ENCODE data around the gene KRT77. TPM values are rescaled to one million over a fixed set of nuclear protein-coding genes. Genes with fewer than 3 reads are reported as not detected.

The KRT77 gene
- total RNA-seq, 1 donor, result not detected

- Histone ChIP-seq H3K9me3 (ENCODE audit: low read depth, low read length) (no peaks in the 10 kb centered on the region), H3K4me1 (ENCODE audit: insufficient read depth, low read length) (peaks cover 8% of the 10 kb centered on the region), H3K27me3 (ENCODE audit: insufficient read depth, low read length) (peaks cover 3% of the 10 kb centered on the region), H3K4me3 (ENCODE audit: low read length) (no peak within 1 kb of the TSS)
Observed at GRCh38 chr12:52651726-52652261, 51.5 kb downstream of the KRT77 start, which contains the start of gene KRT2. TSS of gene KRT2 (minus strand) at chr12:52652211. CDS start at chr12:52652142, 69 bp downstream.

GRCh38 chr12:52650520-52651081 lies 52.7 kb downstream of the KRT77 start:
- peaks cover 3% of the 10 kb centered on the region for H3K27me3 ChIP-seq (ENCODE audit: insufficient read depth, low read length)
- H3K4me1 ChIP-seq (ENCODE audit: insufficient read depth, low read length), result peaks cover 20% of the 10 kb centered on the region
- H3K4me3 ChIP-seq (ENCODE audit: low read length), result no peak overlapping the region
- H3K9me3 ChIP-seq (ENCODE audit: low read depth, low read length), result no peaks in the 10 kb centered on the region

- Histone ChIP-seq H3K4me3 (ENCODE audit: low read length) (no peak overlapping the region), H3K4me1 (ENCODE audit: insufficient read depth, low read length) (peaks cover 32% of the 10 kb centered on the region), H3K27me3 (ENCODE audit: insufficient read depth, low read length) (peaks cover 3% of the 10 kb centered on the region), H3K9me3 (ENCODE audit: low read depth, low read length) (no peaks in the 10 kb centered on the region)
Observed at GRCh38 chr12:52649066-52649465, 54.3 kb downstream of the KRT77 start.

- Histone ChIP-seq H3K4me3 (ENCODE audit: low read length) (no peak overlapping the region), H3K9me3 (ENCODE audit: low read depth, low read length) (no peaks in the 10 kb centered on the region), H3K27me3 (ENCODE audit: insufficient read depth, low read length) (no peaks in the 10 kb centered on the region), H3K4me1 (ENCODE audit: insufficient read depth, low read length) (peaks cover 42% of the 10 kb centered on the region)
Observed at GRCh38 chr12:52648012-52648550, 55.2 kb downstream of the KRT77 start.

GRCh38 chr12:52647601-52648000 lies 55.7 kb downstream of the KRT77 start:
- no peaks in the 10 kb centered on the region for H3K9me3 ChIP-seq (ENCODE audit: low read depth, low read length)
- peaks cover 43% of the 10 kb centered on the region for H3K4me1 ChIP-seq (ENCODE audit: insufficient read depth, low read length)

GRCh38 chr12:52646613-52647012 lies 56.7 kb downstream of the KRT77 start:
- H3K27me3 ChIP-seq (ENCODE audit: insufficient read depth, low read length), result no peaks in the 10 kb centered on the region
- no peaks in the 10 kb centered on the region for H3K9me3 ChIP-seq (ENCODE audit: low read depth, low read length)
- H3K4me1 ChIP-seq (ENCODE audit: insufficient read depth, low read length), result peaks cover 47% of the 10 kb centered on the region
- no peak overlapping the region for H3K4me3 ChIP-seq (ENCODE audit: low read length)

More at GRCh38 chr12:52647601-52648000, 55.7 kb downstream of the KRT77 start:
- H3K27me3 ChIP-seq (ENCODE audit: insufficient read depth, low read length), result no peaks in the 10 kb centered on the region
- no peak overlapping the region for H3K4me3 ChIP-seq (ENCODE audit: low read length)

- H3K4me1 ChIP-seq (ENCODE audit: insufficient read depth, low read length), result peaks cover 47% of the 10 kb centered on the region
- no peaks in the 10 kb centered on the region for H3K27me3 ChIP-seq (ENCODE audit: insufficient read depth, low read length)
- no peaks in the 10 kb centered on the region for H3K9me3 ChIP-seq (ENCODE audit: low read depth, low read length)
- H3K4me3 ChIP-seq (ENCODE audit: low read length), result no peak overlapping the region
Observed at GRCh38 chr12:52645982-52646381, 57.3 kb downstream of the KRT77 start.

GRCh38 chr12:52645120-52645761 lies 58.1 kb downstream of the KRT77 start:
- no peaks in the 10 kb centered on the region for H3K9me3 ChIP-seq (ENCODE audit: low read depth, low read length)
- no peak overlapping the region for H3K4me3 ChIP-seq (ENCODE audit: low read length)
- H3K4me1 ChIP-seq (ENCODE audit: insufficient read depth, low read length), result peaks cover 47% of the 10 kb centered on the region
- H3K27me3 ChIP-seq (ENCODE audit: insufficient read depth, low read length), result no peaks in the 10 kb centered on the region

- Histone ChIP-seq H3K4me1 (ENCODE audit: insufficient read depth, low read length) (peaks cover 44% of the 10 kb centered on the region), H3K27me3 (ENCODE audit: insufficient read depth, low read length) (no peaks in the 10 kb centered on the region), H3K9me3 (ENCODE audit: low read depth, low read length) (no peaks in the 10 kb centered on the region), H3K4me3 (ENCODE audit: low read length) (no peak overlapping the region)
Observed at GRCh38 chr12:52644078-52644415, 59.3 kb downstream of the KRT77 start.

- no peaks in the 10 kb centered on the region for H3K27me3 ChIP-seq (ENCODE audit: insufficient read depth, low read length)
- peaks cover 42% of the 10 kb centered on the region for H3K4me1 ChIP-seq (ENCODE audit: insufficient read depth, low read length)
- H3K4me3 ChIP-seq (ENCODE audit: low read length), result no peak overlapping the region
Observed at GRCh38 chr12:52643233-52644077, 59.9 kb downstream of the KRT77 start.

GRCh38 chr12:52641468-52641867 lies 61.9 kb downstream of the KRT77 start:
- peaks cover 40% of the 10 kb centered on the region for H3K4me1 ChIP-seq (ENCODE audit: insufficient read depth, low read length)

More at GRCh38 chr12:52643233-52644077, 59.9 kb downstream of the KRT77 start:
- no peaks in the 10 kb centered on the region for H3K9me3 ChIP-seq (ENCODE audit: low read depth, low read length)

More at GRCh38 chr12:52641468-52641867, 61.9 kb downstream of the KRT77 start:
- Histone ChIP-seq H3K27me3 (ENCODE audit: insufficient read depth, low read length) (no peaks in the 10 kb centered on the region), H3K9me3 (ENCODE audit: low read depth, low read length) (no peaks in the 10 kb centered on the region), H3K4me3 (ENCODE audit: low read length) (no peak overlapping the region)

Other genes starting within 250 kb of the KRT77 start
- not detected for gene KRT6C, start 229.7 kb downstream of the KRT77 start, total RNA-seq
- gene KRT6A, start 210.3 kb downstream of the KRT77 start, total RNA-seq, result not detected
- gene KRT5, start 183.1 kb downstream of the KRT77 start, total RNA-seq, result 0.42 TPM
- gene KRT71, start 150.4 kb downstream of the KRT77 start, total RNA-seq, result not detected
- 0.10 TPM for gene KRT74, start 129.7 kb downstream of the KRT77 start, total RNA-seq
- 10.2 TPM for gene KRT72, start 102.1 kb downstream of the KRT77 start, total RNA-seq
- 21.4 TPM for gene KRT73, start 85.0 kb downstream of the KRT77 start, total RNA-seq
- gene KRT2, start 51.3 kb downstream of the KRT77 start, total RNA-seq, result 0.94 TPM
- gene KRT1, start 23.1 kb downstream of the KRT77 start, total RNA-seq, result 1.8 TPM
- not detected for gene KRT76, start 73.8 kb upstream of the KRT77 start, total RNA-seq
- gene KRT3, start 92.6 kb upstream of the KRT77 start, total RNA-seq, result not detected
- not detected for gene KRT4, start 110.6 kb upstream of the KRT77 start, total RNA-seq
- not detected for gene KRT79, start 130.8 kb upstream of the KRT77 start, total RNA-seq
- not detected for gene KRT78, start 145.5 kb upstream of the KRT77 start, total RNA-seq
- gene KRT8, start 201.6 kb upstream of the KRT77 start, total RNA-seq, result 0.31 TPM
- 3.8 TPM for gene KRT18, start 245.6 kb upstream of the KRT77 start, total RNA-seq

Measured in mononuclear cell (primary cell).